CD8-positive, alpha-beta memory T cell (primary cell): ENCODE data around the gene XPR1. TPM values are rescaled to one million over a fixed set of nuclear protein-coding genes. Genes with fewer than 3 reads are reported as not detected.
A peak's percentile ranks its signal among the peaks of the same experiment; 100 is the strongest.
"Not testable (repeated sequence)": the region's sequence is repeated elsewhere in the genome, so short reads cannot be mapped to it uniquely, and the experiment has no call there.

Experiments
- CTCF ChIA-PET: fragments of 350-600 bp; sonication (Branson Sonifier 250); formaldehyde crosslinking; loops from one replicate; lab custom pipeline; 2021; ENCODE audit warnings: antibody characterized with exemption; lab: Charles Lee
- POLR2A ChIA-PET: fragments of 350-600 bp; sonication (Branson Sonifier 250); formaldehyde crosslinking; loops from one replicate; lab custom pipeline; 2021; ENCODE audit warnings: antibody characterized with exemption; lab: Charles Lee
- DNase-seq, 5 donors: peaks; one replicate each; pipeline versions ENCODE4 v3.0.0 to v3.0.0-alpha.2; 2020 to 2022; ENCODE audit warnings: mixed read lengths in 1 of 5
- H3K27ac ChIP-seq: one replicate; pipeline ENCODE4 v1.7.0; 2013; ENCODE audit warnings: low read depth, mild to moderate bottlenecking, low read length, moderate library complexity
- H3K27me3 ChIP-seq: 2 replicates; pipeline ENCODE4 v1.7.0; 2013; ENCODE audit warnings: low read length, mild to moderate bottlenecking; ENCODE audit not compliant: insufficient read depth, poor library complexity, severe bottlenecking
- H3K36me3 ChIP-seq: 2 replicates; pipeline ENCODE4 v1.7.0; 2013; ENCODE audit warnings: mild to moderate bottlenecking, low read length, moderate library complexity; ENCODE audit not compliant: insufficient read depth
- H3K4me1 ChIP-seq: 2 replicates; pipeline ENCODE4 v1.7.0; 2013; ENCODE audit warnings: mild to moderate bottlenecking, low read length, moderate library complexity; ENCODE audit not compliant: insufficient read depth
- H3K4me3 ChIP-seq: 2 replicates; pipeline ENCODE4 v1.7.0; 2013; ENCODE audit warnings: mild to moderate bottlenecking, low read length
- H3K9me3 ChIP-seq: 2 replicates; pipeline ENCODE4 v1.7.0; 2013; ENCODE audit warnings: mild to moderate bottlenecking, low read length
- H3K27ac Mint-ChIP-seq, 8 donors: one replicate each; pipeline ENCODE4 v1.8.0; 2020 to 2021; ENCODE audit warnings: mixed read lengths in 8 of 8, mild to moderate bottlenecking in 6 of 8, inconsistent platforms in 3 of 8, moderate library complexity in 3 of 8
- H3K27me3 Mint-ChIP-seq, 2 donors: one replicate each; pipeline ENCODE4 v1.8.0; 2020 to 2021; ENCODE audit warnings: mixed read lengths in 2 of 2, mild to moderate bottlenecking in 1 of 2, moderate library complexity in 1 of 2
- H3K36me3 Mint-ChIP-seq, 3 donors: one replicate each; pipeline ENCODE4 v1.8.0; 2020 to 2021; ENCODE audit warnings: mixed read lengths in 3 of 3, inconsistent platforms in 1 of 3, mild to moderate bottlenecking in 1 of 3
- H3K4me1 Mint-ChIP-seq, 3 donors: one replicate each; pipeline ENCODE4 v1.8.0; 2020 to 2021; ENCODE audit warnings: mixed read lengths in 3 of 3, inconsistent platforms in 1 of 3, mild to moderate bottlenecking in 1 of 3
- H3K4me3 Mint-ChIP-seq, 7 donors: one replicate each; pipeline ENCODE4 v1.8.0; 2020 to 2021; ENCODE audit warnings: mixed read lengths in 7 of 7, mild to moderate bottlenecking in 6 of 7, moderate library complexity in 4 of 7, inconsistent platforms in 2 of 7
- H3K9me3 Mint-ChIP-seq, 5 donors: one replicate each; pipeline ENCODE4 v1.8.0; 2020 to 2022; ENCODE audit warnings: mixed read lengths in 5 of 5, mild to moderate bottlenecking in 3 of 5, moderate library complexity in 2 of 5, inconsistent platforms in 1 of 5
- polyA plus RNA-seq: library from polyadenylated mRNA; unstranded; fragments of 300-500 nt; fragmentation: Illumina TruSeq; gene quantifications from one replicate; pipeline ENCODE4 v1.2.3, GENCODE V29; 2021
- total RNA-seq, 2 experiments: library from RNA; stranded (reverse); gene quantifications; one replicate each; pipeline ENCODE4 v1.2.3, GENCODE V29; 2021

XPR1 gene
- total and polyA plus RNA-seq, 3 experiments from 2014 or later = 7.6 to 23.2 (median 20.8) TPM

DNA sequence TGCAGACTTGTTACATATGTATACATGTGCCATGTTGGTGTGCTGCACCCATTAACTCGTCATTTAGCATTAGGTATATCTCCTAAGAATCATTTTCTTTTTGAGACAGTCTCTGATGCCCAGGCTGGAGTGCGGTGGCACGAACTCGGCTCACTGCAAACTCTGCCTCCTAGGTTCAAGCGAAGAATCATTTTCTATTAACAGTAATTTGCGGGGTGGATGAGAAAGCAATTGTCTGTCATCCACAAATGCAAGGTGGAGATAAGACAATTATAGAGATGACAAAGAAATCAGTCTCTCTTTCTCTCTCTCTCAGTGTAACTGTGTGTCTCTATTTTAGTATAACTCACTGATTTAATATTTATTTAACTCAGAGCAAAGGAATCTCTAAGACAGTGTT, 149.9 kb downstream of the XPR1 start:
- no peak for DNase-seq
- H3K36me3 ChIP-seq = no peaks in the 10 kb centered on the region
- H3K9me3 Mint-ChIP-seq = no peaks in the 10 kb centered on the region
- H3K4me3 ChIP-seq = no peak overlapping the region
- H3K4me1 Mint-ChIP-seq = peaks cover 11 to 29% (median 20%) of the 10 kb centered on the region in 3 donors
- no peaks in the 10 kb centered on the region for H3K9me3 ChIP-seq
- ChIA-PET CTCF (no interaction called here), POLR2A (no interaction called here)
- H3K4me3 Mint-ChIP-seq = no peak overlapping the region
- no peaks in the 10 kb centered on the region for H3K27me3 Mint-ChIP-seq
- H3K36me3 Mint-ChIP-seq = peaks cover 0 to 9% (median 0%) of the 10 kb centered on the region in 3 donors
- no peaks in the 10 kb centered on the region for H3K4me1 ChIP-seq
- no peak overlapping the region for H3K27ac ChIP-seq
- no peak overlapping the region for H3K27ac Mint-ChIP-seq
- no peaks in the 10 kb centered on the region for H3K27me3 ChIP-seq

DNA sequence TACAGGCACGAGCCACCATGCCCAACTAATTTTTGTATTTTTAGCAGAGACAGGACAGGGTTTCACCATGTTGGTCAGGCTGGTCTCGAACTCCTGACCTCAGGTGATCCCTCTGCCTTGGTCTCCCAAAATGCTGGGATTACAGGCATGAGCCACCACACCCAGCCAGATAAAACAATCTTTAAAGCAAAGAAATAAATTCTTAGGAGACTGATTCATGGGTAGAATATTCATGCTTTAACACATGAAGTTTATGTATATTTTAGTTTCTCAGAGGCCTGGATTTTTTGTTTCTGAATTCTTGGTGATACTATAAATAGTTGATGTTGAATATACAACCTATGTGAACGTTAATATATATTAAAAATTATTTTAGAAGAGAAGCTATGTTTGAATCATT, 153.5 kb downstream of the XPR1 start:
- Mint-ChIP-seq H3K36me3 (peaks cover 14 to 24% (median 19%) of the 10 kb centered on the region in 3 donors), H3K27me3 (no peaks in the 10 kb centered on the region), H3K4me3 (no peak overlapping the region), H3K9me3 (no peaks in the 10 kb centered on the region), H3K27ac (no peak overlapping the region), H3K4me1 (peaks cover 5 to 16% (median 7%) of the 10 kb centered on the region in 3 donors)
- H3K4me1 ChIP-seq = no peaks in the 10 kb centered on the region
- no peak for DNase-seq
- H3K36me3 ChIP-seq = no peaks in the 10 kb centered on the region
- no peak overlapping the region for H3K27ac ChIP-seq
- no peaks in the 10 kb centered on the region for H3K9me3 ChIP-seq
- H3K4me3 ChIP-seq = no peak overlapping the region
- CTCF ChIA-PET = no interaction called here
- no peaks in the 10 kb centered on the region for H3K27me3 ChIP-seq
- POLR2A ChIA-PET = no interaction called here

DNA sequence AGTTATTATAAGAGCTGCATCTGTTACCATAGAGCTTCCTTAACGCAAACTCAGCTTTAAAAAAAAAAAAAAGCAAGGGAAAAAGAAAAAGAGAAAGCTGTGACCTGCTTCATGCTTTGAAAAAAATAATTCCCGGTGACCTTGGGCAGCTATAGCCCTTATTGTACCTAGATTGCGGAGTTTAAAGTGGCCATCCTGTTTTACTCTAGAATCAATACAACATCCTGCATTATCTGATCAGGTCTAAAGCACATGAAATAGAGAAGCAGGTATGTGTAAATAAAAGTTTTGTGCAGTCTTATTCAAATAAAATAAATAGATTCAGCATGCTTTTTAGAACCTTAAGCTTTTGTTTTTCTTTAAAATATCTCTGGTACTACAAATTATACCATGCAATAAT, 154.1 kb downstream of the XPR1 start:
- Histone ChIP-seq H3K4me3 (no peak overlapping the region), H3K27ac (no peak overlapping the region), H3K4me1 (no peaks in the 10 kb centered on the region), H3K36me3 (no peaks in the 10 kb centered on the region), H3K9me3 (no peaks in the 10 kb centered on the region), H3K27me3 (no peaks in the 10 kb centered on the region)
- Mint-ChIP-seq H3K36me3 (peaks cover 14 to 24% (median 16%) of the 10 kb centered on the region in 3 donors), H3K9me3 (no peaks in the 10 kb centered on the region), H3K27me3 (no peaks in the 10 kb centered on the region), H3K27ac (peak overlapping the region in 1 of 8 donors; percentile 53), H3K4me3 (no peak overlapping the region), H3K4me1 (peaks cover 3 to 13% (median 7%) of the 10 kb centered on the region in 3 donors)
- ChIA-PET CTCF (no interaction called here), POLR2A (no interaction called here)
- DNase-seq = no peak

DNA sequence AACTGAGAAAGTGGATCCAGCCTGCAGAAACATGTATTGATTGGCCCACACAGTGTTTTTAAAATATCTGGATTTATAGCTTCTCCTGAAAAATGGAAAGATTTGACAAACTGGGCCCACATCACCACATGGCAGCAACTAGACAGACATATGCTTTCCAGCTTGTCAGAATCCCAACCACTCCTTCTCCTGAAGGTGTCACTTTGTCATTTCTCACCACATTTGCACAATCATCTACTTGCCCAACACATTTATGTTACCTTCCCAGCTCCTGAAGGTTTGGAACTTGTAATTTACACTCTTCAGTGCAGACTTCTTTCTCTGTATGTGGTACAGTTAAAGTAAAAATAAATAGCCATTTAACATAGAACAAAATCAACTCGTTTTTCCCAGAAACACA, 154.8 kb downstream of the XPR1 start:
- H3K36me3 Mint-ChIP-seq = peaks cover 14 to 24% (median 16%) of the 10 kb centered on the region in 3 donors
- H3K4me1 Mint-ChIP-seq = peaks cover 3 to 9% (median 7%) of the 10 kb centered on the region in 3 donors
- H3K9me3 Mint-ChIP-seq = no peaks in the 10 kb centered on the region
- Histone ChIP-seq H3K27ac (no peak overlapping the region), H3K4me1 (no peaks in the 10 kb centered on the region), H3K27me3 (no peaks in the 10 kb centered on the region), H3K9me3 (no peaks in the 10 kb centered on the region), H3K4me3 (no peak overlapping the region), H3K36me3 (no peaks in the 10 kb centered on the region)
- ChIA-PET CTCF (no interaction called here), POLR2A (no interaction called here)
- H3K27ac Mint-ChIP-seq = no peak overlapping the region
- DNase-seq = no peak
- no peaks in the 10 kb centered on the region for H3K27me3 Mint-ChIP-seq
- H3K4me3 Mint-ChIP-seq = no peak overlapping the region

DNA sequence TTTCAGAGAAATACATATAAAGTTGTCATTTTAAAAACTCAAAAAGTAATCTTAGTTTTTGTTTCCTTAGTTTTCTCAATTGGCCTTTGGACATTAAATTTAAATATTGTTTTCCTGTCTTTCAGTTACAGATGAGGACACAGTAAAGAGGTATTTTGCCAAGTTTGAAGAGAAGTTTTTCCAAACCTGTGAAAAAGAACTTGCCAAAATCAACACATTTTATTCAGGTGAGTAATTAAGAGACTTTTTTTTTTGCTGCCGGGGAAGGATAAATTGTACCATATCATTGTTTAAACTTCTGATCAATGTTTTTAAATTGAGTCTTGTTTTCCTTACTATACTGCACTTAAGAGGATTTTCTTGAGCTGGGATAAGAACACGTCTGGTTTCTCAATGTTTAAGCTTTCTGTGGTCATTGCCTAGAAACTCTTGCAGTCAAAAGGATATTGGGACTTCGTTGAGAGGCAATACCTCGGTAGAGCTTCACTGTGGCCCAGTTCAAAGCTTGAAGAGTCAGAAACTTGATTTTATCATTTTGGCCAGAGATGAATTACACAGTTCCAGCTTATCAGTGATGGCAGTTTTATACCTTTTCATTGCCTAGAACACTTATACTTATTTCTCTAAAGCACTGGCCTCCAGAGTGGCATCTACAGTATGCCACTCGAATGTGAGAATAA, 155.9 kb downstream of the XPR1 start:
- H3K9me3 ChIP-seq = no peaks in the 10 kb centered on the region
- Mint-ChIP-seq H3K4me3 (no peak overlapping the region), H3K4me1 (peaks cover 5 to 16% (median 6%) of the 10 kb centered on the region in 3 donors), H3K36me3 (peaks cover 16 to 27% (median 17%) of the 10 kb centered on the region in 3 donors), H3K9me3 (no peaks in the 10 kb centered on the region), H3K27ac (no peak overlapping the region), H3K27me3 (no peaks in the 10 kb centered on the region)
- H3K27me3 ChIP-seq = no peaks in the 10 kb centered on the region
- H3K4me3 ChIP-seq = no peak overlapping the region
- DNase-seq = no peak
- H3K27ac ChIP-seq = no peak overlapping the region
- no peaks in the 10 kb centered on the region for H3K4me1 ChIP-seq
- POLR2A ChIA-PET = no interaction called here
- CTCF ChIA-PET = no interaction called here
- H3K36me3 ChIP-seq = no peaks in the 10 kb centered on the region

DNA sequence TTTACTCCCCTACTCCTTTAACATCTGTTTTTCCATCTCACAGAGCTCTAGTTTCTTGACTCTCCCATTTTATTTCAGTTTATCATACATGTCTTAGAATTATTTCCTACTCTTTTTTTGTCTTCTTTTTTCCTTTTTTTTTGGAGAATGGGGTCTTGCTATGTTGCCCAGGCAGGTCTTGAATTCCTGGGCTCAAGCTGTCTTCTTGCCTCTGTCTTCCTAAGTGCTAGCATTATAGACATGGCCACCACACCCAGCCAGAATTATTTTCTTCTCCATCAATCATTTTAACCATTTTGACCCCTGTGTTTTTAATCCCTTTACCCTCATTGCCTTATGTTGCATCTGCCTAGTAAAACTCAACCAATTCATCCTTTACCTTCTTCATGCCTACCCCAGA, 157.6 kb downstream of the XPR1 start:
- Histone ChIP-seq H3K36me3 (no peaks in the 10 kb centered on the region), H3K4me1 (no peaks in the 10 kb centered on the region), H3K9me3 (no peaks in the 10 kb centered on the region), H3K27ac (no peak overlapping the region), H3K4me3 (no peak overlapping the region), H3K27me3 (no peaks in the 10 kb centered on the region)
- DNase-seq = no peak
- CTCF ChIA-PET = no interaction called here
- peaks cover 5 to 17% (median 10%) of the 10 kb centered on the region in 3 donors for H3K4me1 Mint-ChIP-seq
- H3K27me3 Mint-ChIP-seq = no peaks in the 10 kb centered on the region
- no peaks in the 10 kb centered on the region for H3K9me3 Mint-ChIP-seq
- H3K27ac Mint-ChIP-seq = no peak overlapping the region
- H3K36me3 Mint-ChIP-seq = peaks cover 16 to 27% (median 17%) of the 10 kb centered on the region in 3 donors
- H3K4me3 Mint-ChIP-seq = no peak overlapping the region
- POLR2A ChIA-PET = no interaction called here

DNA sequence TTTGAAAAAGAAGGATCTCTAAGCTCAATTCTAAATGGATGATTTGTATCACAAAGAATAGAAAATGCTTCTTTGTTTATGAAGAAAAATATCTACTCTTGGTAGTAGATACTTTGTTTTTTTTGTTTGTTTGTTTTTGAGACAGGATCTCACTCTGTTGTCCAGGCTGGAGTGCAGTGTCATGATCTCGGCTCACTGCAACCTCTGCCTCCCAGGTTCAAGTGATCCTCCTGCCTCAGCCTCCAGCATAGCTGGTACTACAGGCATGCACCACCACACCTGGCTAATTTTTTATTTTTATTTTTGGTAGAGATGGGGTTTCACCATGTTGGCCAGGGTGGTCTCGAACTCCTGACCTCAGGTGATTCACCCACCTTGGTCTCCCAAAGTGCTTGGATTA, 159.3 kb downstream of the XPR1 start:
- H3K27me3 ChIP-seq, H3K27ac Mint-ChIP-seq, H3K4me1 ChIP-seq, H3K4me3 ChIP-seq, H3K9me3 Mint-ChIP-seq, H3K4me3 Mint-ChIP-seq, POLR2A ChIA-PET, H3K36me3 ChIP-seq, H3K9me3 ChIP-seq, H3K27me3 Mint-ChIP-seq, CTCF ChIA-PET, DNase-seq, H3K27ac ChIP-seq: not testable (repeated sequence)
- H3K4me1 Mint-ChIP-seq = peaks cover 7 to 20% (median 14%) of the 10 kb centered on the region in 3 donors
- peaks cover 16 to 27% (median 19%) of the 10 kb centered on the region in 3 donors for H3K36me3 Mint-ChIP-seq

DNA sequence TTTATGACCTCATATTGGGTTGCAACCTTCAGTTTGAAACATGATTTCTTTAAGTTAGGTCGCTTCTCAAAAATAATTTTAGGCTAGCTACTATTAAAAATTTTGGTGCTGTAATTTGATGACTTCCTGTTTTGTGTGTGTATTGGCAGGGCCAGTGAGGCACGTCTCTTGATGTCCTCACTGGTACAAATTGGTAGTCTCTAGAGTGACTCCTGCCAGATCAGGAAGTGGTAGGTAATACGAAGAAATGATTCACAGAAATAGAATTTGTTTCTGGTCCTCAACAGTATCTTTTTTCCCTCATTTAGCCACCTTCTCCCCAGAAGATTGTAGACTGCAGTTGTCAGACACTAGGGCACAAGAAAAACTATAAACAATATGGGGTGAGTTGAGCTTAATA, 160.0 kb downstream of the XPR1 start:
- Mint-ChIP-seq H3K36me3 (peaks cover 16 to 27% (median 21%) of the 10 kb centered on the region in 3 donors), H3K27me3 (no peaks in the 10 kb centered on the region), H3K9me3 (no peaks in the 10 kb centered on the region), H3K4me3 (no peak overlapping the region), H3K27ac (peak overlapping the region in 2 of 8 donors; percentile 14 to 47), H3K4me1 (peaks cover 14 to 26% (median 20%) of the 10 kb centered on the region in 3 donors)
- Histone ChIP-seq H3K27me3 (no peaks in the 10 kb centered on the region), H3K4me3 (no peak overlapping the region), H3K36me3 (no peaks in the 10 kb centered on the region), H3K9me3 (no peaks in the 10 kb centered on the region), H3K27ac (no peak overlapping the region), H3K4me1 (no peaks in the 10 kb centered on the region)
- CTCF ChIA-PET = no interaction called here
- no peak for DNase-seq
- POLR2A ChIA-PET = no interaction called here
